SH-SY5Y (cell line): ENCODE data around the gene MAP3K5.

Experiments used
- GATA2 ChIP-seq: IDR thresholded peaks from 2 replicates; pipeline ENCODE4 v1.6.1; 2011; ENCODE audit warnings: mild to moderate bottlenecking, low read depth, low read length
- GATA3 ChIP-seq: IDR thresholded peaks from 2 replicates; pipeline ENCODE4 v1.6.1; 2011; ENCODE audit warnings: low read depth, mild to moderate bottlenecking, low read length, moderate library complexity

DNA sequence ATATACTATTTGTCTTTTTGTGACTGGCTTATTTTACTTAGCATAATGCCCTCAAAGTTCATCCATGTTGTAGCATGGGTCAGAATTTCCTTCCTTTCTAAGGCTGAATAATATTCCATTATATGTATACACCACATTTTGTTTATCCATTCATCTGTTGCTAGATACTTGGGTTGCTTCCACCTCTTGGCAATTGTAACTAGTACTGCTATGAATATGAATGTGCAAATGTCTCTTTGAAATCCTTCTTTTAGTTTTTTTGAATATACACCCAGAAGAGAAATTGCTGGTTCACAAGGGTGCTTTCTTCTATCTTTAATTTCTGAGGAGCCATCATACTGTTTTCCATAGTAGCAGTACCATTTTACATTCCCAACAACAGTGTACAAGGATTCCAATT, 220.8 kb downstream of the MAP3K5 start:
- TF ChIP-seq GATA2 (no peak), GATA3 (no peak)
